ENCODE measurements around the gene PTGIR.

PTGIR gene

DNA sequence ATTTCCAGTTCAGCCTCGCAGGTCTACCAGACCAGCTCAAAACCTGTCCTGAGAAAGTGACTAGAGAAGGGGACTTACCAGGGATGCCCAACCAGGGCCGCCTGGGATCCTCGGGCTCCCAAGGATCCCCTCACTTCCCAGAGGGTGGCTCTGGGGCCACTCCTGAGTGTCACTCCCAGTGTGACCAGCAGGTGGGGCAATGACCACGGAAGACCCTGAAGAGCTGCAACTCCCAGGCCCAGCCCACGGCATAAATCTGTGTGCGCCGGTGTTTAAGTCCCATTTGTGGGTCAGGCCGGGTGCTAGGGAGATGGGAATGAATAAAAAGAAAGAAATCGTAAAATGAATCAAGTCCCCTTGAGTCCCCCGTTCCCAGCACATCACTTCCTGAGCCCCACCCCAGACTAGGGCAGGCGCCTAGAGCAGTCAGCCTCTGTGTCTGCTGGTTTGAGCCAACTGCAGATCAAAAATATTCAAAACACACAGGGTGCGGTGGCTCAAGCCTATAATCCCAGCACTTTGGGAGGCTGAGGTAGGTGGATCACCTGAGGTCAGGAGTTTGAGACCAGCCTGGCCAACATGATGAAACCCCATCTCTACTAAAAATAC lies 10.7 kb downstream of the PTGIR start:
- TF ChIP-seq GATA3 (IDR thresholded peaks at IDR 0.05; ENCODE audit: low read depth, low read length) (no peak), GATA2 (IDR thresholded peaks at IDR 0.05; ENCODE audit: low read depth, low read length) (no peak)

DNA sequence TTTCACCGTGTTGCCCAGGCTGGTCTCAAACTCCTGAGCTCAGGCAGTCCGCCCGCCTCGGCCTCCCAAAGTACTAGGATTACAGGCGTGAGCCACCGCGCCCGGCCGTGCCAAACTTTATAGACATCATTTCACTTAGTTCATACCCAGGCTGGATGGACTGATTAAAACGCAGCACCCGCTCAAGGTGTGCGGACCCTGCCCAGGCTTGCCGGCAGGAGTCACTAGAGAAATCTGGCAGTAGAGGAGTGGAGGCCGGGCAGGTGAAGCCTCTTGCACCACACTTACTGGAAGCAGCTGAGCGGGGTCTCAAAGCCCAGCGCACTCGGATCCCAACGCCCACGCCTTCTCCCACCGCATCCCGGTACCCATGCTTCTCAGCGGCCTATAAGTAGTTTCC lies 11.4 kb downstream of the PTGIR start:
- TF ChIP-seq GATA2 (IDR thresholded peaks at IDR 0.05; ENCODE audit: low read depth, low read length) = no peak
- no peak for TF ChIP-seq GATA3 (IDR thresholded peaks at IDR 0.05; ENCODE audit: low read depth, low read length)

DNA sequence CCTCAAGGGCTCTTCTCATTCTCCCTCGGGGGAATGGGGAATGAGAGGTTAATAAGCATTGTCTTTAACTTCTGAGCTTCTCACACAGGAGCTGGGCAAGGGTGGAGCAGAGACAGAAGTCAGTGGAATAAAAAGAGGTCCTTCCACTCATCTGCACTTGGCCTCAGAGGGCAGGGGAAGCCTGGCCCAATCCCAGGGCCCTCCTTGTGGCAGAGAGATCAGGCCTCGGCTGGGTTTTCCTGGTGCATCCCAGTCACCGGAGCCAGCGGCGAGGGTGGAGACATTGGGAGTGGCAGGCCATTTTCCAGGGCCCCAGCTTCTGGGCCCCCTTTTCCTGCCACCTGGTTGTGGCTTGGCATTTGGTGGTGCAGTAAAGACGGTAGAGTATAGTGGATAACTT lies 13.1 kb downstream of the PTGIR start:
- no peak for TF ChIP-seq GATA3 (IDR thresholded peaks at IDR 0.05; ENCODE audit: low read depth, low read length)
- TF ChIP-seq GATA2 (IDR thresholded peaks at IDR 0.05; ENCODE audit: low read depth, low read length) = no peak

DNA sequence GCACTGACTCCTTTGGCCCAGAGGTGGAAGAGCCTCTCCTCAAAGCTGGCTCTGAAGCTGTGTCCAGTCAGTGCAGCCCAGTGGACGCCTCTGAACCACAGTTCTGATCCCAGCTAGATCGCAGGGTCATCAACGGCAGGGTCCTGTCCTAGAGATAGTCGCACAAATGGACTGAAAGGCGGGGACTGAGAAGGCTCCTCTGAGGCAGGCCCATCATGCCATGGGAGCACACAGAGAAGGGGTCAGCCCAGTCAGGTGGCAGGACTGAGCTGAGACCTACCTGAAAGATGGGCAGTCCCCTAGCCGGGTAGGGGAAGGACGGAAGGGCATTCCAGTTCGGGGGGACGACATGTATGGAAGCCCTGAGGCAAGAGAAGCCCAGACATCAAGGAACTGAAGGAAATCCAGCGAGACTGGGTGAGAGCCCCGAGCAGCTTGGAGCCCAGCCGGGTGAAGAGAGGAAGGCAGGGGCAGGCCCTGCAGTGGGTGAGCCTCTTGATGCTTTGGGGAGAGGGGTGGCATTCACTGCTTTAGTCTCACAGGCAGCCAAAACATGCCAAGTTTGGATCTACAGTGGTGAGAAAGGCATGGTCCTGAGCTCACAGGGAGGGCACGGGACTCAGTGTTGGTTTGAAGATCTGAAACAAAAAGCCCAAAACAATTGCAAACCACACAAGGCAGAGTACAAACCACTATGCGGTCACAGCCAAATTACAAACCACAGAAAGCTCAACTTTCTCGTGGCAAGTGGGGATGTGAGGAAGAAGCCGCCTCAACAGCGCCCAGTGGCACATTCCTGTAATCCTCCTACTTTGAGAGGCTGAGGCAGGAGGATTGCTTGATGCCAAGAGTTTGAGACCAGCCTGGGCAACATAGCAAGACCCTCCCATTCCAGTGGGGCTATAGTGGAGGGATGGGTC lies 13.8 kb downstream of the PTGIR start:
- TF ChIP-seq GATA2 (IDR thresholded peaks at IDR 0.05; ENCODE audit: low read depth, low read length) (no peak), GATA3 (IDR thresholded peaks at IDR 0.05; ENCODE audit: low read depth, low read length) (no peak)

DNA sequence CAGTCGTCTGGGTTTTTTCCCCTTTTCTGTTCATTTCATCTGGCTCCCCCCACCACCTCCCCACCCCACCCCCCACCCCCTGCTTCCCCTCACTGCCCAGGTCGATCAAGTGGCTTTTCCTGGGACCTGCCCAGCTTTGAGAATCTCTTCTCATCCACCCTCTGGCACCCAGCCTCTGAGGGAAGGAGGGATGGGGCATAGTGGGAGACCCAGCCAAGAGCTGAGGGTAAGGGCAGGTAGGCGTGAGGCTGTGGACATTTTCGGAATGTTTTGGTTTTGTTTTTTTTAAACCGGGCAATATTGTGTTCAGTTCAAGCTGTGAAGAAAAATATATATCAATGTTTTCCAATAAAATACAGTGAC lies 14.5 kb downstream of the PTGIR start:
- TF ChIP-seq GATA3 (IDR thresholded peaks at IDR 0.05; ENCODE audit: low read depth, low read length) (no peak), GATA2 (IDR thresholded peaks at IDR 0.05; ENCODE audit: low read depth, low read length) (no peak)

DNA sequence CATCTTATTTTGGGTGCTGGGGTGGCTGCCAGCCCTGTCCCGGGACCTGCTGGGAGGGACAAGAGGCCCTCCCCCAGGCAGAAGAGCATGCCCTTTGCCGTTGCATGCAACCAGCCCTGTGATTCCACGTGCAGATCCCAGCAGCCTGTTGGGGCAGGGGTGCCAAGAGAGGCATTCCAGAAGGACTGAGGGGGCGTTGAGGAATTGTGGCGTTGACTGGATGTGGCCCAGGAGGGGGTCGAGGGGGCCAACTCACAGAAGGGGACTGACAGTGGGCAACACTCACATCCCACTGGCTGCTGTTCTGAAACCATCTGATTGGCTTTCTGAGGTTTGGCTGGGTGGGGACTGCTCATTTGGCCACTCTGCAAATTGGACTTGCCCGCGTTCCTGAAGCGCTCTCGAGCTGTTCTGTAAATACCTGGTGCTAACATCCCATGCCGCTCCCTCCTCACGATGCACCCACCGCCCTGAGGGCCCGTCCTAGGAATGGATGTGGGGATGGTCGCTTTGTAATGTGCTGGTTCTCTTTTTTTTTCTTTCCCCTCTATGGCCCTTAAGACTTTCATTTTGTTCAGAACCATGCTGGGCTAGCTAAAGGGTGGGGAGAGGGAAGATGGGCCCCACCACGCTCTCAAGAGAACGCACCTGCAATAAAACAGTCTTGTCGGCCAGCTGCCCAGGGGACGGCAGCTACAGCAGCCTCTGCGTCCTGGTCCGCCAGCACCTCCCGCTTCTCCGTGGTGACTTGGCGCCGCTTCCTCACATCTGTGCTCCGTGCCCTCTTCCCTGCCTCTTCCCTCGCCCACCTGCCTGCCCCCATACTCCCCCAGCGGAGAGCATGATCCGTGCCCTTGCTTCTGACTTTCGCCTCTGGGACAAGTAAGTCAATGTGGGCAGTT lies 15.1 kb downstream of the PTGIR start:
- no peak for TF ChIP-seq GATA2 (IDR thresholded peaks at IDR 0.05; ENCODE audit: low read depth, low read length)
- no peak for TF ChIP-seq GATA3 (IDR thresholded peaks at IDR 0.05; ENCODE audit: low read depth, low read length)

DNA sequence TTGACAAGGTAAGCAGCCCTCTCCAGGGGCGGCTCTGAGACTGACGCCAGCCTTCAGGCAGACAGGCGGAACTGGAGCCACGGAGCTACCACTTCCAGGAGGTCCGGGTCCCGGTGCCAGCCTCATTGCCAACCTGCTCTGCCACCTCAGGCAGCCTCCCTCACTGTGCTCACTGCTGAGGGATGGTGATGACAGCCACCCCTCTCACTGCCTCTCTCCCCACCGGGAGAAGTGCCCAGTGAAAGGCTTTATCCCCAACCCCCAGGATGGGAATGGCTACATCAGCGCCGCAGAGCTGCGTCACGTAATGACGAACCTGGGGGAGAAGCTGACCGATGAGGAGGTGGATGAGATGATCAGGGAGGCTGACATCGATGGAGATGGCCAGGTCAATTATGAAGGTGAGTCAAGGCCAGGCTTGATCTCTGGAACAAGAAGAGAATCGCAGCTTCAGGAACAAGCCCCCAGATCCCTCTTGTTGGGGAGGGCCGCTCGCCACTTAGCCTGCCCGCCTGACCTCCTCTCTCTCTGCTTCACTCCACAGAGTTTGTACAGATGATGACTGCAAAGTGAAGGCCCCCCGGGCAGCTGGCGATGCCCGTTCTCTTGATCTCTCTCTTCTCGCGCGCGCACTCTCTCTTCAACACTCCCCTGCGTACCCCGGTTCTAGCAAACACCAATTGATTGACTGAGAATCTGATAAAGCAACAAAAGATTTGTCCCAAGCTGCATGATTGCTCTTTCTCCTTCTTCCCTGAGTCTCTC lies 16.1 kb downstream of the PTGIR start:
- TF ChIP-seq GATA2 (IDR thresholded peaks at IDR 0.05; ENCODE audit: low read depth, low read length) = no peak
- TF ChIP-seq GATA3 (IDR thresholded peaks at IDR 0.05; ENCODE audit: low read depth, low read length) = no peak

DNA sequence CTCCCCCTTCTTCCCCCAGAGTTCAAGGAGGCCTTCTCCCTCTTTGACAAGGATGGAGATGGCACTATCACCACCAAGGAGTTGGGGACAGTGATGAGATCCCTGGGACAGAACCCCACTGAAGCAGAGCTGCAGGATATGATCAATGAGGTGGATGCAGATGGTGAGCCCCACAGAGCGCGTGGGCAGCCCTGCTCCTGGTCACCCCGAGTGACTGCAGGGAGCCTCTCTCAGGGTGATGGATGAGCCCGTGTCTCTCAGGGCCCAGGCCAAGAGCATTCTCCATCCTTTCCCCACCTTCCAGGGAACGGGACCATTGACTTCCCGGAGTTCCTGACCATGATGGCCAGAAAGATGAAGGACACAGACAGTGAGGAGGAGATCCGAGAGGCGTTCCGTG lies 16.7 kb downstream of the PTGIR start:
- TF ChIP-seq GATA2 (IDR thresholded peaks at IDR 0.05; ENCODE audit: low read depth, low read length) (no peak), GATA3 (IDR thresholded peaks at IDR 0.05; ENCODE audit: low read depth, low read length) (no peak)

DNA sequence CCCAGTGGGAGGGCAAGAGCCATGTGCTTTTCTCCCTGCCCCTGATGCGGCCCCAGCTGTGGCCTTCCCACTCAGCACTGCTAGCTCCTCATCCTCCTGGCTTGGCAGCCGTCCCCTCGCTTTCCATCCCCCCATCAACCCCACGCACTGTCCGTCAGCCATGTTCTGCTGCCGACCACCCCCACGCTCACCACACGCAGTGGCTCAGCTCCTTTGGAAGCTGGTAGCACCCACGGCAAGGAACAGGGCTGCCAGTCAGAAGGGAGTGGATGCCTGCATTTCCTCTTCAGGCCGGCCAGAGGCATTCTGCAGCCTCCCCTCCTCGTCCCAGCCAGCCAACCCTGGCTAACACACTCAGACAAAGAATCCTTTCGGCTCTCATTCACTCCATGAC lies 17.4 kb downstream of the PTGIR start:
- TF ChIP-seq GATA3 (IDR thresholded peaks at IDR 0.05; ENCODE audit: low read depth, low read length) = no peak
- no peak for TF ChIP-seq GATA2 (IDR thresholded peaks at IDR 0.05; ENCODE audit: low read depth, low read length)

DNA sequence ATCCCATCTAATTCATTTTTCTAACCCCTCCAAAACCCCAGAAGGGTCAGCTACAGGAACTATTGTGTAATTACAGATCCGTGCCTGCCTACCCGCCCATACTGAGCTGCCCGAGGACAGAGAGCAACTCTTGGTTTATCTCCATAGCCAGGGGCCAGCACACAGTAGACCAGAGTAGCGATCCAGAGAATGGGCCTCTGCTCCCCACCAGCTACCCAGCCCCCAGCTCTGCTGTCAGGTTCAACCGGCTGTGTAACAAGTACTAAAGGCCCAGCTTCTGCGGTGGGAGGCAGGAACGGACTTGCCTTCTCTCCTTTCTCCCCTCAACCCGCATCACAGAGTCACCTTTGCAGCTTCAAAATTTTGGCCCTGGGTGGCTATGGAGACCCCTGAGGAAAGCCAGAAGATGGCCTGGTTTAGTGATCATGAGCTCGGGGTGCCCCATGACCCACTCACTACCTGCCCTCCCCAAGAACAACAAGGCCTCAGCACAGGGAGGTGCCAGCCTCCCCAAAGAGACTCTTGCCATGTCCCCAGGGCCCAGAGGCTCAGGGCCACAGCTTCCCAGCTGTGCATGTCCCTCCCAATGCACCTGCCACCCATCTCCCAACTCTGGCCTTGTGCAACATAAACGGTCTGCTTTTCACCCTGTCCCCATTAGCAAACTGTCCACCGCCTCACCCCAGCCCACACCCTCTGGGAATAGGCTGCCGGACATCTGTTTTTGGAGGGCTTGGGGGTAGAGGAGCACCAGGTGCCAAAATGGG lies 18.0 kb downstream of the PTGIR start:
- no peak for TF ChIP-seq GATA3 (IDR thresholded peaks at IDR 0.05; ENCODE audit: low read depth, low read length)
- no peak for TF ChIP-seq GATA2 (IDR thresholded peaks at IDR 0.05; ENCODE audit: low read depth, low read length)

DNA sequence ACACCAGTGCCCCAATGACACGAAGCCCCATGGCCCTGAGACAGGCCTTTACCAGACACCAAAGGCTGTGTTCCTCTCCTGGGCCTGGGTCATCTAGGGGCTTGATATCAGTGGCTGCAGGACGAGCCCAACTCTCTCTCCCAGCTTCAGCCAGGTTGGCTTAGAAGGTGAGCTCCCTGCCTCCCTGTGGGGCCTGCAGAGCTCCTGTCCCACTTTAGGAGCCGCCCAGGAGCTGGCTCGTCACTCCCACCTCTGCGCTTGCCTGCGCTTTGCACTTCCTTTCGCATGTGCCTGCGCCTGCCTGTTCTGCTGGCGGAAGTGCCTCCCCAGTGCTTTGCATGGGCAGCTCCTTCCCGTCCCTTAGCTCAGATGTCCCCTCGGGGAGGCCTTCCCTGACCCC lies 18.9 kb downstream of the PTGIR start:
- TF ChIP-seq GATA2 (IDR thresholded peaks at IDR 0.05; ENCODE audit: low read depth, low read length) (no peak), GATA3 (IDR thresholded peaks at IDR 0.05; ENCODE audit: low read depth, low read length) (no peak)

DNA sequence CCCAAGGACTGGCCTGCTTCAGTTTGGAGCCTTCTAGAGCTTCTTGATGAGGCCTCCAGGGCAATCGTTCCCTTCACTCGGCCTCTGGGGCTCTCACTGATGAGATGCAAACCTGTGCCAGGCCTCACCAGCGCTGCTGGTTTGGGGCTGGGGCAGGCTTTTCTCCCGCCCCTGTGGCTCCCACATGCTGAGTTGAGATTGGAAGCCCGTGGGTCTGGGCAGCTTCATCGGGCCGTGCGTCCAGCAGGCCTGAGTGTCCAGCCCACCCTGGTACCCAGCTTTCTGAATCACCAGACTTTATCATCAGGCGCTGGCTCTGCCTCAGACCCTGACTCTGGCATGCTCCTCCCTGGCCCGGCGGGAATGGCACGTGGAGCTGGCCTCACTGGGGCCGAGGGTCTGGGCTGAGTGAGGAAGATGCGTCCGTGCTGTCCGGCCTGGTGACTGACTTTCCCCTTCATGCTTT lies 19.5 kb downstream of the PTGIR start:
- TF ChIP-seq GATA2 (IDR thresholded peaks at IDR 0.05; ENCODE audit: low read depth, low read length) (no peak), GATA3 (IDR thresholded peaks at IDR 0.05; ENCODE audit: low read depth, low read length) (no peak)

Data from SH-SY5Y (cell line).